Gastroesophageal sphincter (tissue), 3 donors: ENCODE results near the gene MUC5AC.

ENCODE experiments used
- CTCF ChIP-seq, 4 experiments: fragments of 200-600 bp in 2 of 4; fragments of 450-650 bp in 2 of 4; sonication (generic) in 1 of 4; IDR thresholded peaks; one replicate each; pipeline ENCODE4 v1.5.1; 2017 to 2019; ENCODE audit warnings: antibody characterized with exemption in 4 of 4, mild to moderate bottlenecking in 2 of 4, moderate library complexity in 2 of 4
- EP300 ChIP-seq: sonication (generic); formaldehyde crosslinking; IDR thresholded peaks from one replicate; pipeline ENCODE4 v1.6.1; 2017; ENCODE audit warnings: antibody characterized with exemption, mild to moderate bottlenecking
- POLR2A ChIP-seq, 2 donors: fragments of 450-650 bp; IDR thresholded peaks; one replicate each; pipeline ENCODE4 v1.6.1; 2017; ENCODE audit warnings: antibody characterized with exemption in 2 of 2, mild to moderate bottlenecking in 2 of 2, moderate library complexity in 1 of 2
- POLR2AphosphoS5 ChIP-seq: sonication (generic); formaldehyde crosslinking; IDR thresholded peaks from one replicate; pipeline ENCODE4 v1.6.1; 2017; ENCODE audit warnings: antibody characterized with exemption

- TF ChIP-seq CTCF (IDR thresholded peaks at IDR 0.05) = no peak
- no peak for TF ChIP-seq EP300
- TF ChIP-seq POLR2A (IDR thresholded peaks at IDR 0.05) = no peak
- no peak for TF ChIP-seq POLR2AphosphoS5
These were observed 36.7 kb downstream of the MUC5AC start for GRCh38 chr11:1194231-1194976.
